Epithelial cell of esophagus (primary cell): ENCODE results near the gene ABCG2.

Source experiments
- DNase-seq: peaks from one replicate; pipeline ENCODE4 v3.0.0; 2010; ENCODE audit warnings: low read depth
- H3K4me3 ChIP-seq: 2 replicates; pipeline ENCODE4 v1.5.1; 2011; ENCODE audit warnings: mild to moderate bottlenecking, low read length, control low read depth
- TF ChIP-seq, protein P1 (sequence below): IDR thresholded peaks from 2 replicates; pipeline ENCODE4 v1.5.1; 2011; ENCODE audit warnings: low read depth, mild to moderate bottlenecking, low read length, control low read depth, inconsistent platforms; ENCODE audit not compliant: insufficient read depth; ENCODE audit errors: missing control alignments

ABCG2 gene

DNA sequence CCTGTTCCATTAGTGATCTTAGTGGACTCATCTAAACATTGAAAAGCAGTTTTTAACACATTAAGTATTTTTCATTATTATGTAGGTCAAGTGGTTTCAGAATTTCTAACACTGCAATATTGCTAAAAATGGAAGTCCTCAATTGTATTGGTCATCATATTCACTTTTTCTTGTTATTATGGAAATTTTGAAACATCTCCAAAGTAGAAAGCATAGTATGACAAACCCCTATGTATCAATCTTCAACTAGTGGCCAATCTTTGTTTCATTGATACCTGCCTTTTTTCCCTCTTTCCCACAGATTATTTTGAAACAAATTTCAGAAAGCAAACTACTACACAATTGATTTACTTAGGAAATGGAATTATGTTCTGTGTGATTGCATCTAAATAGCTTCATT, 14.5 kb upstream of the ABCG2 start:
- no peak for DNase-seq
- H3K4me3 ChIP-seq: no peak overlapping the region
- TF ChIP-seq, protein P1, sequence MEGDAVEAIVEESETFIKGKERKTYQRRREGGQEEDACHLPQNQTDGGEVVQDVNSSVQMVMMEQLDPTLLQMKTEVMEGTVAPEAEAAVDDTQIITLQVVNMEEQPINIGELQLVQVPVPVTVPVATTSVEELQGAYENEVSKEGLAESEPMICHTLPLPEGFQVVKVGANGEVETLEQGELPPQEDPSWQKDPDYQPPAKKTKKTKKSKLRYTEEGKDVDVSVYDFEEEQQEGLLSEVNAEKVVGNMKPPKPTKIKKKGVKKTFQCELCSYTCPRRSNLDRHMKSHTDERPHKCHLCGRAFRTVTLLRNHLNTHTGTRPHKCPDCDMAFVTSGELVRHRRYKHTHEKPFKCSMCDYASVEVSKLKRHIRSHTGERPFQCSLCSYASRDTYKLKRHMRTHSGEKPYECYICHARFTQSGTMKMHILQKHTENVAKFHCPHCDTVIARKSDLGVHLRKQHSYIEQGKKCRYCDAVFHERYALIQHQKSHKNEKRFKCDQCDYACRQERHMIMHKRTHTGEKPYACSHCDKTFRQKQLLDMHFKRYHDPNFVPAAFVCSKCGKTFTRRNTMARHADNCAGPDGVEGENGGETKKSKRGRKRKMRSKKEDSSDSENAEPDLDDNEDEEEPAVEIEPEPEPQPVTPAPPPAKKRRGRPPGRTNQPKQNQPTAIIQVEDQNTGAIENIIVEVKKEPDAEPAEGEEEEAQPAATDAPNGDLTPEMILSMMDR: no peak

DNA sequence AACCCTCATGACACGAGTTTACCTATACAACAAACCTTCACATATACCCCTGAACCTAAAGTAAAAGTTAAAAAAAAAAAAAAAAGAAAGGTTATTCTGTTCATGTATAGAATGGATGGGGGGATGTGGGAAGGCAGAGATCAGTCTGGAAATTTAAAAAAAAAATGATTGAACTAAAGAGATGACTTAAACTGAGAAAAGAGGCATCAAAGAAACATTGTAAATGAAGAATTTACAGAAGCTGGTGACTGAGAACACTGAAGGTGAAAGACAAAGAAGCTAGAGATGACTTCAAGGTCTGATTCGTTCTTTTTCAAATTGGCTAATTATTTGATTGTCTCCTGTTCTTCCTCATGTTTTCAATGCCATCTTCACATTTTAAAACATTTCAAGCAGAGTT, 12.8 kb upstream of the ABCG2 start:
- no peak overlapping the region for H3K4me3 ChIP-seq
- no peak for DNase-seq
- TF ChIP-seq, protein P1: no peak

DNA sequence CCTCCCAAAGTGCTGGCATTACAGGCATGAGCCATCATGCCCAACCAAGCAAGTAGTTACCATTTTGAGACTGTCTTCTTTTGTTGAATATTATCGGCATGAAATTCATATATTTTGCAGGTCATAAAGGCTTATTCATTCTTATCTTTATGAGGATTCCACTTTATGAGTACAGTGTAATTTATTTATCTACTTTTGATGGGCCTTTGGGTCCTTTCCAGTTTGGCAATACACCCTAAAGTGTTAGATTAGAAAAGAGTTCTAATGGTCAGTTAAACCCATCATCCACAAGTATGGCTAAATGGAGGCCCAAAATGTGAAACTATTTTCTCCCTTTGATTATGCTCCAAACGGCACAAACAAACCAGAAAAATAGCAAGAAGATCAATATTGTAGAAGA, 10.9 kb upstream of the ABCG2 start:
- H3K4me3 ChIP-seq: no peak overlapping the region
- no peak for DNase-seq
- TF ChIP-seq, protein P1: no peak

DNA sequence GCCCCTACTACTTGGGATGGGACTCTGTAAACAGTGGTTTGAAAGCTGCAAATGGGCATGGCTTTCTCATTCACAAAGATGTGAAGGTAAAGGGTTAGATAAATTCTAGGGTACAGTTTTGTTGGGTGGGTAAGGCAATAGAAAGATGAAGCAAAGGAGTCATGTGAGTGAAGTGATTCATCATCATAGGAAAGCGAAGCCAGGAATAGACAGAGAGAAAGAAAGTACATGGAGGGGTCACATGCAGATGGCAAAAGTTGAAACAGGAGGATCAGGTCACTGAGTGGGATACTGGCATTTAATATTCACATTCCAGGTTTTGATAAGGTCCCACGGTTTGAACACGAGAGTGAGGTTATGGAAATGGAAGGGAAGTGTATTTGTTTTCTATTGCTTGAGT, 8.2 kb upstream of the ABCG2 start:
- H3K4me3 ChIP-seq: no peak overlapping the region
- DNase-seq: no peak
- TF ChIP-seq, protein P1: no peak

DNA sequence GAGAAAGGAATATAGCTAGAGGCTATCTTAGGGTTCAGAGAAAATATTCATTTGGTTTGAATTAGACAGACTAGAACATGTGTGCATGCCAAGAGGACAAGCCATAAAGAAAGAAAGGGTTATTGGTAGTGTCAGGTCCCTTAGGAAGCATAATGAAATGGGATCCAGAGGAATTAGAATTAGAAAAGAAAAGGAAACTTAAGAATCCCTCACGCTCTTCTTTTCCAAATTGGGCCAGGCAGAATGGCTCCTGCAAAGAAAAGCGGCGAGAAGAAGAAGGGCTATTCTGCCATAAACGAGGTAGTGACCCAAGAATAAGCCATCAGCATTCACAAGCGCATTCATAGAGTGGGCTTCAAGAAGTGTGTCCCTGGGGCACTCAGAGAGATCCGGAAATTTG, 4.9 kb upstream of the ABCG2 start:
- H3K4me3 ChIP-seq: no peak overlapping the region
- TF ChIP-seq, protein P1: no peak
- DNase-seq: no peak

DNA sequence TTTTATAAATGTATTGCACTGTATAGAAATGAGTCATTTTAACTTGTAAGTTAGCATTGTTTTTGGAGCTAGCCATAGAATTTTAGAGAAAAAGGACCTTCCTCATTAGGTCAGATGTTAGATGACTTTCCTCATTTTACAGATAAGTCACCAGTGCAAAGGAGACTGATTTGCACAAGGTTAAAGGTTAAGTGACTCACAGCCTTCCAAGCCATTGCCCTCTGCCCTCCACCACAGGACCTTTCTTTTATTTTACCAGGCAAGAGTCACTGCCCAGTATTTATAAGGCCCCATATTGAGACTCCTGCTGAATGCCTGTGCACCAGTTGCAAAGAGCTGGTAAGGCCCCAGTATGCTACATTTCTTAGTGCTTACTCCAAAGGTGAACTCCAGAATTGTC, 4.2 kb upstream of the ABCG2 start:
- no peak overlapping the region for H3K4me3 ChIP-seq
- no peak for DNase-seq
- TF ChIP-seq, protein P1: no peak

DNA sequence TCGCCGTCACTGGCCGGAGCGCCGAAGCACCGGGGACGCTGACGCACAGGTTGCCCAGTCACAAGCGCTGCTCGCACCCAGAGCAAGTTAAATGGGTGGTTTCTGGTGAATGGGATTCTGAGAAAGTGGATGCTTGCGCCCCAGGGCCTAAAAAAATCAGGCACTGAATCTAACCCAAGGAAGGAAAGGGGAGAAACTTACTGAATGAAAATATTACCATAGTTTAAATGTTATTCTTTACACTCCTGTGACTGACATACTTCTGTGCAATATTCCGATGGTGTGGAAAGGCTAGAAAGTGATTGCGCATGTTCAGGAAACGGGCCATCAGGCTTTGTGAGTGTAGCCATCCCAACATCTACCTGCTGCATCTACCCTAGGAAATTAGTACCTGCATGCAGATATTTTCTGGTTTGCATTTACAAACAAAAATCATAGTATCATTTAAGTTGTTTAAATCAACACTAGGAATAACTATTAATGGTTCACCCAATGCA, 838 bp upstream of the ABCG2 start:
- DNase-seq: no peak
- TF ChIP-seq, protein P1: no peak
- H3K4me3 ChIP-seq: peak overlapping the region; percentile 51
